Testis (tissue), 3 donors: Measurements from ENCODE around the gene GABBR2. TPM values are rescaled to one million over a fixed set of nuclear protein-coding genes. Genes with fewer than 3 reads are reported as not detected.
"Not testable (repeated sequence)": the region's sequence is repeated elsewhere in the genome, so short reads cannot be mapped to it uniquely, and the experiment has no call there.

ENCODE experiments used
- DNase-seq: peaks from one replicate; pipeline ENCODE4 v3.0.0-alpha.2; 2019
- H3K27ac ChIP-seq, 2 donors: fragments of 200-600 bp; sonication (generic); one replicate each; pipeline ENCODE4 v1.5.1; 2019
- H3K27me3 ChIP-seq: fragments of 200-600 bp; sonication (generic); one replicate; pipeline ENCODE4 v1.5.1; 2019
- H3K36me3 ChIP-seq: fragments of 200-600 bp; sonication (generic); one replicate; pipeline ENCODE4 v1.5.1; 2017; ENCODE audit warnings: low read depth; ENCODE audit errors: missing control alignments
- H3K4me1 ChIP-seq: fragments of 200-600 bp; sonication (generic); one replicate; pipeline ENCODE4 v1.5.1; 2019
- H3K4me3 ChIP-seq, 2 donors: fragments of 200-600 bp; sonication (generic); one replicate each; pipeline ENCODE4 v1.5.1; 2017 to 2019
- H3K9me3 ChIP-seq: fragments of 200-600 bp; sonication (generic); one replicate; pipeline ENCODE4 v1.5.1; 2017
- CTCF ChIP-seq, 3 experiments: fragments of 450-650 bp in 2 of 3; fragments of 200-600 bp in 1 of 3; sonication (generic) in 1 of 3; IDR thresholded peaks; one replicate each; pipeline ENCODE4 v1.5.1; 2016 to 2019; ENCODE audit warnings: antibody characterized with exemption in 3 of 3, mild to moderate bottlenecking in 2 of 3, moderate library complexity in 1 of 3
- POLR2A ChIP-seq: fragments of 450-650 bp; IDR thresholded peaks from one replicate; pipeline ENCODE4 v1.6.1; 2017; ENCODE audit warnings: antibody characterized with exemption, mild to moderate bottlenecking, moderate library complexity
- WGBS, 2 donors: methylation state at CpG; one replicate each; pipeline ENCODE4 v1.1.5; 2018; 5-methylcytosine and 5-hydroxymethylcytosine counted together
- intact Hi-C: fragments of 100-400 bp; cut with DNase I; formaldehyde crosslinking; loops from one replicate; pipeline ENCODE4 v1.15.1; 2023; ENCODE audit warnings: low total_unique reads
- polyA plus RNA-seq: library from polyadenylated mRNA; stranded (reverse); fragments of 350-450 nt; fragmentation: Illumina TruSeq; extraction: RNeasy Lipid Tissue Mini Kit (QIAGEN cat#74804); gene quantifications from one replicate; pipeline ENCODE4 v1.2.3, GENCODE V29; 2014; ENCODE audit warnings: low read depth, low replicate concordance; ENCODE audit not compliant: insufficient read depth
- total RNA-seq, 2 donors: library from RNA; depleted of rRNA; stranded (reverse); fragments of >200 nt; gene quantifications; one replicate each; pipeline ENCODE4 v1.2.3, GENCODE V29; 2016

The GABBR2 gene
- total and polyA plus RNA-seq, 3 donors from 2014 or later, result 3.0 to 8.1 (median 6.9) TPM

- H3K4me1 ChIP-seq, result no peaks in the 10 kb centered on the region
- H3K9me3 ChIP-seq, result no peaks in the 10 kb centered on the region
- H3K36me3 ChIP-seq, result no peaks in the 10 kb centered on the region
- WGBS, 2 donors, result 57% methylated on average over 4 of the region's 4 CpGs; no CpG with 5 or more reads in 1 of the 2 donors
- intact Hi-C loops, result no loop called here
- TF ChIP-seq CTCF (IDR thresholded peaks at IDR 0.05) (no peak), POLR2A (no peak)
- H3K4me3 ChIP-seq, result no peak overlapping the region
- no peaks in the 10 kb centered on the region for H3K27me3 ChIP-seq
- DNase-seq, result no peak
- H3K27ac ChIP-seq, result no peak overlapping the region
Measured at GRCh38 chr9:98665501-98665900, 43.2 kb downstream of the GABBR2 start.

GRCh38 chr9:98660541-98660940 is 48.2 kb downstream of the GABBR2 start:
- H3K27me3 ChIP-seq, result no peaks in the 10 kb centered on the region
- WGBS, 2 donors, result 77% methylated on average over 4 of the region's 4 CpGs
- intact Hi-C loops, result no loop called here

GRCh38 chr9:98658951-98659351 is 49.8 kb downstream of the GABBR2 start:
- Histone ChIP-seq H3K36me3 (no peaks in the 10 kb centered on the region), H3K27me3 (no peaks in the 10 kb centered on the region), H3K4me3 (no peak overlapping the region), H3K27ac (no peak overlapping the region), H3K9me3 (no peaks in the 10 kb centered on the region), H3K4me1 (no peaks in the 10 kb centered on the region)
- intact Hi-C loops, result no loop called here
- no peak for DNase-seq
- TF ChIP-seq CTCF (IDR thresholded peaks at IDR 0.05) (no peak), POLR2A (no peak)
- 55 to 71% methylated on average over 1 of the region's 1 CpG for WGBS, 2 donors

More at GRCh38 chr9:98660541-98660940, 48.2 kb downstream of the GABBR2 start:
- no peak for TF ChIP-seq CTCF (IDR thresholded peaks at IDR 0.05)
- no peak for TF ChIP-seq POLR2A
- Histone ChIP-seq H3K27ac (no peak overlapping the region), H3K36me3 (no peaks in the 10 kb centered on the region), H3K4me3 (no peak overlapping the region), H3K9me3 (no peaks in the 10 kb centered on the region), H3K4me1 (no peaks in the 10 kb centered on the region)
- DNase-seq, result no peak

- no peaks in the 10 kb centered on the region for H3K9me3 ChIP-seq
- WGBS, 2 donors, result 89% methylated on average over 4 of the region's 4 CpGs
- no peak overlapping the region for H3K4me3 ChIP-seq
- H3K36me3 ChIP-seq, result no peaks in the 10 kb centered on the region
- TF ChIP-seq CTCF (IDR thresholded peaks at IDR 0.05) (no peak), POLR2A (no peak)
- intact Hi-C loops, result no loop called here
- H3K4me1 ChIP-seq, result no peaks in the 10 kb centered on the region
- DNase-seq, result no peak
- no peak overlapping the region for H3K27ac ChIP-seq
- H3K27me3 ChIP-seq, result no peaks in the 10 kb centered on the region
Measured at GRCh38 chr9:98657897-98658296, 50.8 kb downstream of the GABBR2 start.

- Histone ChIP-seq H3K9me3 (no peaks in the 10 kb centered on the region), H3K4me3 (no peak overlapping the region), H3K4me1 (no peaks in the 10 kb centered on the region), H3K27me3 (no peaks in the 10 kb centered on the region), H3K27ac (no peak overlapping the region), H3K36me3 (no peaks in the 10 kb centered on the region)
- no peak for TF ChIP-seq CTCF (IDR thresholded peaks at IDR 0.05)
- TF ChIP-seq POLR2A, result no peak
- intact Hi-C loops, result no loop called here
- 56 to 62% methylated on average over 2 of the region's 2 CpGs for WGBS, 2 donors
- DNase-seq, result no peak
Measured at GRCh38 chr9:98656511-98656910, 52.2 kb downstream of the GABBR2 start.

GRCh38 chr9:98655428-98655827 is 53.3 kb downstream of the GABBR2 start:
- 84 to 96% methylated on average over 3 of the region's 3 CpGs for WGBS, 2 donors
- H3K9me3 ChIP-seq, H3K4me3 ChIP-seq, H3K36me3 ChIP-seq, H3K27ac ChIP-seq, DNase-seq, H3K27me3 ChIP-seq, intact Hi-C loops, H3K4me1 ChIP-seq: not testable (repeated sequence)
